Fibroblast of lung (primary cell): ENCODE data around the gene RAI1. TPM values are rescaled to one million over a fixed set of nuclear protein-coding genes. Genes with fewer than 3 reads are reported as not detected.

Experiments used
- DNase-seq, 2 donors: peaks; one replicate each; pipeline versions ENCODE4 v3.0.0 to v3.0.0-alpha.2; 2010; ENCODE audit warnings: low read depth in 2 of 2
- H2AFZ ChIP-seq: 2 replicates; pipeline ENCODE4 v1.5.1; 2012; ENCODE audit warnings: low read length, control low read depth, inconsistent platforms
- H3K27ac ChIP-seq: 2 replicates; pipeline ENCODE4 v1.5.1; 2011; ENCODE audit warnings: low read length, control low read depth; ENCODE audit not compliant: insufficient read depth
- H3K27me3 ChIP-seq: 2 replicates; pipeline ENCODE4 v1.5.1; 2011; ENCODE audit warnings: mild to moderate bottlenecking, low read length; ENCODE audit not compliant: control insufficient read depth, insufficient read depth
- H3K36me3 ChIP-seq: 2 replicates; pipeline ENCODE4 v1.5.1; 2011; ENCODE audit warnings: low read length; ENCODE audit not compliant: control insufficient read depth, insufficient read depth
- H3K4me1 ChIP-seq: 2 replicates; pipeline ENCODE4 v1.5.1; 2011; ENCODE audit warnings: low read length; ENCODE audit not compliant: control insufficient read depth, insufficient read depth; ENCODE audit errors: extremely low read depth
- H3K4me2 ChIP-seq: 2 replicates; pipeline ENCODE4 v1.5.1; 2011; ENCODE audit warnings: low read length, control low read depth; ENCODE audit not compliant: insufficient read depth; ENCODE audit errors: extremely low read depth
- H3K4me3 ChIP-seq, 4 experiments: fragments of 200-600 bp in 1 of 4; sonication (generic) in 1 of 4; replicated peaks in 1 of 4; 2 replicates each; pipeline ENCODE4 v1.5.1; 2011 to 2016; ENCODE audit warnings: low read length in 4 of 4, low read depth in 3 of 4, mild to moderate bottlenecking in 3 of 4, control low read depth in 2 of 4, inconsistent platforms in 1 of 4, mixed read lengths in 1 of 4; ENCODE audit not compliant: insufficient read depth in 1 of 4; ENCODE audit errors: control extremely low read depth in 1 of 4
- H3K79me2 ChIP-seq: 2 replicates; pipeline ENCODE4 v1.5.1; 2012; ENCODE audit warnings: mild to moderate bottlenecking, low read length, inconsistent platforms; ENCODE audit not compliant: control insufficient read depth, insufficient read depth
- H3K9ac ChIP-seq: 2 replicates; pipeline ENCODE4 v1.5.1; 2011; ENCODE audit warnings: mild to moderate bottlenecking, low read length, control low read depth; ENCODE audit not compliant: insufficient read depth
- H3K9me3 ChIP-seq: 2 replicates; pipeline ENCODE4 v1.5.1; 2012; ENCODE audit warnings: low read depth, low read length; ENCODE audit not compliant: control insufficient read depth, insufficient read depth
- H4K20me1 ChIP-seq: 2 replicates; pipeline ENCODE4 v1.5.1; 2011; ENCODE audit warnings: low read length; ENCODE audit not compliant: control insufficient read depth, insufficient read depth; ENCODE audit errors: extremely low read depth
- CTCF ChIP-seq, 2 donors: IDR thresholded peaks in 1 of 2; conservative IDR thresholded peaks in 1 of 2; 1 replicate in 1 of 2; 2 replicates in 1 of 2; pipeline ENCODE4 v1.5.1; 2011 to 2012; ENCODE audit warnings: low read length in 2 of 2, control low read depth in 1 of 2, inconsistent platforms in 1 of 2, low read depth in 1 of 2, mild to moderate bottlenecking in 1 of 2
- EZH2 ChIP-seq: IDR thresholded peaks from 2 replicates; pipeline ENCODE4 v1.5.1; 2012; ENCODE audit warnings: low read length, control low read depth, mild to moderate bottlenecking; ENCODE audit errors: missing control alignments
- polyA plus RNA-seq, 2 donors: library from polyadenylated mRNA; depleted of rRNA in 1 of 2; stranded (reverse) in 1 of 2; unstranded in 1 of 2; fragments of >200 nt; gene quantifications; 2 replicates each; pipeline ENCODE4 v1.2.1, GENCODE V29; 2011 to 2012; ENCODE audit warnings: missing spikeins in 1 of 2
- total RNA-seq: library from RNA; depleted of rRNA; stranded (reverse); fragments of >200 nt; gene quantifications from 2 replicates; pipeline ENCODE4 v1.2.1, GENCODE V29; 2014

RAI1 gene
- total and polyA plus RNA-seq, 2 donors (not counting 1 experiment from before 2014, with no cell fraction given), result 2.1 to 6.6 TPM

- Histone ChIP-seq H3K36me3 (peaks cover 4% of the 10 kb centered on the region), H2AFZ (no peak overlapping the region), H3K27ac (no peak overlapping the region), H3K27me3 (no peaks in the 10 kb centered on the region), H4K20me1 (no peaks in the 10 kb centered on the region), H3K79me2 (no peaks in the 10 kb centered on the region), H3K9ac (no peak overlapping the region), H3K9me3 (no peaks in the 10 kb centered on the region), H3K4me1 (peaks cover 22% of the 10 kb centered on the region), H3K4me3 (no peak overlapping the region), H3K4me2 (no peak overlapping the region)
- DNase-seq, result no peak
- TF ChIP-seq CTCF (conservative IDR thresholded peaks at IDR 0.05 in 1 of 2, IDR thresholded peaks at IDR 0.05 in 1 of 2; ENCODE audit: low read depth in 1 of 2, low read length in 2 of 2) (no peak), EZH2 (no peak)
Observed at GRCh38 chr17:17844079-17844478, 162.8 kb downstream of the RAI1 start.

- no peak for DNase-seq
- Histone ChIP-seq H3K4me1 (peaks cover 22% of the 10 kb centered on the region), H3K4me3 (no peak overlapping the region), H3K9me3 (no peaks in the 10 kb centered on the region), H2AFZ (no peak overlapping the region), H4K20me1 (no peaks in the 10 kb centered on the region), H3K4me2 (no peak overlapping the region), H3K79me2 (no peaks in the 10 kb centered on the region), H3K36me3 (peaks cover 4% of the 10 kb centered on the region), H3K27me3 (no peaks in the 10 kb centered on the region), H3K9ac (no peak overlapping the region), H3K27ac (no peak overlapping the region)
- no peak for TF ChIP-seq CTCF (conservative IDR thresholded peaks at IDR 0.05 in 1 of 2, IDR thresholded peaks at IDR 0.05 in 1 of 2; ENCODE audit: low read depth in 1 of 2, low read length in 2 of 2)
Observed at GRCh38 chr17:17844500-17844899, 163.2 kb downstream of the RAI1 start.

GRCh38 chr17:17845046-17845775 lies 164.0 kb downstream of the RAI1 start:
- Histone ChIP-seq H2AFZ (no peak overlapping the region), H3K27ac (no peak overlapping the region), H3K36me3 (peaks cover 4% of the 10 kb centered on the region), H3K9ac (no peak overlapping the region), H3K4me3 (no peak overlapping the region), H3K79me2 (no peaks in the 10 kb centered on the region), H3K27me3 (no peaks in the 10 kb centered on the region), H4K20me1 (no peaks in the 10 kb centered on the region), H3K4me2 (no peak overlapping the region), H3K4me1 (peaks cover 26% of the 10 kb centered on the region), H3K9me3 (no peaks in the 10 kb centered on the region)
- DNase-seq, result no peak
- TF ChIP-seq CTCF (conservative IDR thresholded peaks at IDR 0.05 in 1 of 2, IDR thresholded peaks at IDR 0.05 in 1 of 2; ENCODE audit: low read depth in 1 of 2, low read length in 2 of 2) (no peak), EZH2 (no peak)
